ENCODE results near the gene PLIN4. TPM values are rescaled to one million over a fixed set of nuclear protein-coding genes. Genes with fewer than 3 reads are reported as not detected.

PLIN4 gene
- total RNA-seq, 1 experiment from 2014 or later = 1.8 TPM

GRCh38 chr19:4559569-4559968 is 41.3 kb upstream of the PLIN4 start, which contains the start of gene SEMA6B:
Gene SEMA6B, minus strand, starts transcription at chr19:4559684. Its CDS starts 1,227 bp downstream, at chr19:4558457.
- BruUV-seq (replicated peaks) = no TSS peak
- no peak for DNase-seq (ENCODE audit: unreplicated experiment)
- Mint-ChIP-seq H3K4me1 (ENCODE audit: insufficient read depth, unreplicated experiment) (no peaks in the 10 kb centered on the region), H3K36me3 (ENCODE audit: insufficient read depth, unreplicated experiment) (peaks cover 7% of the 10 kb centered on the region), H3K27me3 (ENCODE audit: insufficient read depth, unreplicated experiment) (no peaks in the 10 kb centered on the region), H3K4me3 (ENCODE audit: unreplicated experiment) (no peak within 1 kb of the TSS), H3K27ac (ENCODE audit: low read depth, unreplicated experiment) (no peak within 1 kb of the TSS), H3K9me3 (ENCODE audit: unreplicated experiment) (no peaks in the 10 kb centered on the region)
- ChIA-PET POLR2A (no interaction called here), CTCF (interaction anchor here (0.6 to 2.4 kb wide), 7 partner anchors 7 to 77 kb away, joined by 3 to 14 read pairs (median 9); no protein-coding TSS in a partner anchor)
- TF ChIP-seq CTCF (IDR thresholded peaks at IDR 0.05; ENCODE audit: unreplicated experiment) = no peak
- intact Hi-C loops (cut with micrococcal nuclease) = no loop called here

GRCh38 chr19:4557971-4558941 is 40.0 kb upstream of the PLIN4 start:
- intact Hi-C loops (cut with micrococcal nuclease) = loop anchor here (1.0 kb wide), 1 partner anchor 76 kb away; no protein-coding TSS in a partner anchor
- CTCF ChIA-PET = interaction anchor here (0.6 to 2.4 kb wide), 9 partner anchors 9 to 1152 kb away, joined by 3 to 14 read pairs (median 7); partner anchors contain the start of gene PLIN5
- Mint-ChIP-seq H3K4me1 (ENCODE audit: insufficient read depth, unreplicated experiment) (no peaks in the 10 kb centered on the region), H3K27ac (ENCODE audit: low read depth, unreplicated experiment) (no peak overlapping the region), H3K36me3 (ENCODE audit: insufficient read depth, unreplicated experiment) (peaks cover 7% of the 10 kb centered on the region), H3K4me3 (ENCODE audit: unreplicated experiment) (no peak overlapping the region), H3K9me3 (ENCODE audit: unreplicated experiment) (peaks cover 8% of the 10 kb centered on the region), H3K27me3 (ENCODE audit: insufficient read depth, unreplicated experiment) (peaks cover 3% of the 10 kb centered on the region)
- POLR2A ChIA-PET = no interaction called here
- peak; percentile 99 for TF ChIP-seq CTCF (IDR thresholded peaks at IDR 0.05; ENCODE audit: unreplicated experiment)
- no TSS peak for BruUV-seq (replicated peaks)
- peak; percentile 31 for DNase-seq (ENCODE audit: unreplicated experiment)

- intact Hi-C loops (cut with micrococcal nuclease) = no loop called here
- CTCF ChIA-PET = interaction anchor here (0.6 to 1.8 kb wide), 6 partner anchors 9 to 79 kb away, joined by 3 to 7 read pairs (median 4); no protein-coding TSS in a partner anchor
- DNase-seq (ENCODE audit: unreplicated experiment) = peak; percentile 59
- H3K36me3 Mint-ChIP-seq (ENCODE audit: insufficient read depth, unreplicated experiment) = peaks cover 2% of the 10 kb centered on the region
- H3K9me3 Mint-ChIP-seq (ENCODE audit: unreplicated experiment) = peaks cover 15% of the 10 kb centered on the region
- BruUV-seq (replicated peaks) = no TSS peak
- H3K27me3 Mint-ChIP-seq (ENCODE audit: insufficient read depth, unreplicated experiment) = peaks cover 12% of the 10 kb centered on the region
- no peak overlapping the region for H3K27ac Mint-ChIP-seq (ENCODE audit: low read depth, unreplicated experiment)
- no peaks in the 10 kb centered on the region for H3K4me1 Mint-ChIP-seq (ENCODE audit: insufficient read depth, unreplicated experiment)
- H3K4me3 Mint-ChIP-seq (ENCODE audit: unreplicated experiment) = no peak overlapping the region
- POLR2A ChIA-PET = interaction anchor here (1.1 kb wide), 1 partner anchor 79 kb away, joined by 3 read pairs; no protein-coding TSS in a partner anchor
- TF ChIP-seq CTCF (IDR thresholded peaks at IDR 0.05; ENCODE audit: unreplicated experiment) = peak; percentile 16
Measured at GRCh38 chr19:4557144-4557970, 39.1 kb upstream of the PLIN4 start.

All from MCF 10A (cell line).